SU-DHL-6 (cell line): ENCODE results near the gene ID1.

Experiments used
- CTCF ChIP-seq: fragments of 200-600 bp; sonication (generic); IDR thresholded peaks from one replicate; pipeline ENCODE4 v1.5.1; 2017; ENCODE audit warnings: antibody characterized with exemption, mild to moderate bottlenecking, low read length, moderate library complexity; ENCODE audit not compliant: insufficient read depth, poor library complexity, severe bottlenecking
- EZH2phosphoT487 ChIP-seq: fragments of 200-600 bp; sonication (generic), shearing (Covaris generic); conservative IDR thresholded peaks from 2 replicates; pipeline ENCODE4 v1.6.1; 2018; ENCODE audit warnings: mild to moderate bottlenecking, antibody characterized with exemption, low read length, moderate library complexity, mixed read lengths

DNA sequence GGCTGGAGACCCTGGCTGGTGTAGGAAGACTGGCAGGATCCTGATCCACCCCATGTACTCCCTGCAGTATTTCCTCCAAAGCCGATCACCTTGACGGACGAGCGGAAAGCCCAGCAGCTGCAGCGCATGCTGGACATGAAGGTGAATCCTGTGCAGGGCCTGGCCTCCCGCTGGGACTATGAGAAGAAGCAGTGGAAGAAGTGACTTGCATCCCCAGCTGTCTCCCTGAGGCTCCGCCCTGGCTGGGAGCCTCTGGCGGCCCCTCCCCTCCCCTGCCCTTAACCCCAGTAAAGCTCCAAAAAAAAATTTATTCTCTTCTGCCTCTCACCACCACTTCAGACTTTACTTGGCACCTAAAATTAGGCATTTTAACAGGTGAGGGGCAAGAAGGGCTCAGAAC lies 39.6 kb downstream of the ID1 start:
- TF ChIP-seq CTCF, result no peak
- no peak for TF ChIP-seq EZH2phosphoT487
